Spleen (tissue), 7 donors: ENCODE results near the gene TMTC2.

Source experiments
- CTCF ChIP-seq, 11 experiments: fragments of 200-600 bp in 7 of 11; fragments of 450-650 bp in 4 of 11; sonication (generic) in 4 of 11; IDR thresholded peaks in 8 of 11; conservative IDR thresholded peaks in 3 of 11; 1 replicate in 7 of 11; 2 replicates in 4 of 11; pipeline versions ENCODE4 v1.4.0 to v1.8.0; 2016 to 2021; ENCODE audit warnings: antibody characterized with exemption in 11 of 11, inconsistent platforms in 4 of 11, mild to moderate bottlenecking in 1 of 11
- POLR2A ChIP-seq, 3 donors: fragments of 450-650 bp; IDR thresholded peaks; one replicate each; pipeline ENCODE4 v1.5.1; 2017; ENCODE audit warnings: antibody characterized with exemption in 3 of 3, mild to moderate bottlenecking in 1 of 3
- donor health status: DM: no; HTN: no; CAD: no; lungs with moderate emphysema.
- donor health status: DM: no; HTN: no; CAD: no.
- donor health status: DM: no; HTN: no; CAD: no.

DNA sequence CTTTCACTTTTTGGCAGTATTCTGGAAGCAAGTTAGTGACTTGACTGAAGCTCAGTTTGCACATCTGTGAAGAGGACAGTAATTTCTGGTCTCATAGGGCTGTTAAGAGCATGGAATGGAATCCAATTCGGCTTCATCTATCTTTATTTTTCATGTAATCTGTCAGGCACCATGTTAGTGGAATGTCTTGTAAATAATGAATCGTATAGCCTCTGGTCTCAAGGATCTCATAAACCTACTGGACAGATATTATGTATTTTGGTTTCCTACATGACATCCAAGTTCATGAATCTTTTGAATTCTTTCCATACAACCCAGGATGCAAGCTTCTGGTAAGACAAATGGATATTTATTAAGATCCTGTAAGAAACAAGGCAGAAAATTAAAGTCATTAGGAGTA, 24.0 kb downstream of the TMTC2 start:
- no peak for TF ChIP-seq CTCF (IDR thresholded peaks at IDR 0.05 in 8 of 11, conservative IDR thresholded peaks at IDR 0.05 in 3 of 11)
- TF ChIP-seq POLR2A (IDR thresholded peaks at IDR 0.05) = no peak
